ENCODE results near the gene MDM2. TPM values are rescaled to one million over a fixed set of nuclear protein-coding genes. Genes with fewer than 3 reads are reported as not detected.

MDM2 gene
- total RNA-seq, 1 experiment from 2014 or later, result 159 TPM

DNA sequence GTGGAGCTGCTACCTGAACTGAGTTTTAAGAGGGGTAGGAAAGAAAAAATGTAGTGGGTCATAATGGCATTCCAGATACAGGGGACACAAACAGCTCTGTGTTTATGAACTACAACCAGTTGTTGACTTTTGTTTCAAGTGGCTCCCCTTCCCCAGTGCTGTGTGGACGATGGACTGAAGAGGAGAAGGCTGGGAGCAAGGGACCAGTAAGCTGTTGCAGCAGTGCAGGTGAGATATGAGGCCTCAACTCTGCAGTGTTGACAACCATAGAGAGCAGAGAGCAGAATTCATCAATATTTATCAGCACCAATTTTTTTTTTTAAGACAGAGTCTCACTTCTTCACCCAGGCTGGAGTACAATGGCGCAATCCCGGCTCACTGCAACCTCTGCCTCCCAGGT lies 46.6 kb downstream of the MDM2 start:
- Mint-ChIP-seq H3K27ac (no peak overlapping the region), H3K4me1 (no peaks in the 10 kb centered on the region)
- no CpG with 5 or more reads among the region's 3 CpGs for WGBS (ENCODE audit: extremely low coverage, insufficient read length, low lambda C conversion rate)

More for the DNA sequence above, 46.6 kb downstream of the MDM2 start:
- H3K9ac ChIP-seq (ENCODE audit: extremely low read depth, insufficient read length, low read length), result no peak overlapping the region
- H3K4me2 ChIP-seq (ENCODE audit: insufficient read depth, insufficient read length, low read length), result no peak overlapping the region
- H2BK5ac ChIP-seq (ENCODE audit: insufficient read length, low read length), result no peak overlapping the region
- no peak overlapping the region for H2AFZ ChIP-seq (ENCODE audit: low read length)
- H4K20me1 ChIP-seq (ENCODE audit: control insufficient read depth, insufficient read depth, insufficient read length), result no peaks in the 10 kb centered on the region
- H3K27ac ChIP-seq (ENCODE audit: insufficient read length, low read depth, low read length), result no peak overlapping the region
- no peak overlapping the region for H3K56ac ChIP-seq (ENCODE audit: insufficient read length, low read depth, low read length)
- Mint-ChIP-seq H3K4me3 (no peak overlapping the region), H3K27me3 (ENCODE audit: low read depth) (peaks cover 4% of the 10 kb centered on the region; the same call in 1 of the 2 replicates), H3K9me3 (no peaks in the 10 kb centered on the region), H3K36me3 (ENCODE audit: insufficient read depth in 1 of 3, low read depth in 3 of 3) (no peaks in the 10 kb centered on the region)
- no peaks in the 10 kb centered on the region for H3K9me3 ChIP-seq (ENCODE audit: control insufficient read depth, low read depth, low read length)
- no peak overlapping the region for H3K18ac ChIP-seq (ENCODE audit: insufficient read length, low read depth, low read length)
- H4K91ac ChIP-seq (ENCODE audit: insufficient read length, low read depth, low read length), result no peak overlapping the region
- no peak overlapping the region for H4K8ac ChIP-seq (replicated peaks; ENCODE audit: insufficient read length, low read depth, low read length)
- H3K23me2 ChIP-seq (ENCODE audit: insufficient read length, low read depth, low read length, poor library complexity, severe bottlenecking), result no peaks in the 10 kb centered on the region
- H3K23ac ChIP-seq (ENCODE audit: insufficient read length, low read depth, low read length), result no peak overlapping the region
- no peak overlapping the region for H2BK20ac ChIP-seq (ENCODE audit: low read depth, low read length, poor library complexity, severe bottlenecking)
- H3K4me1 ChIP-seq (ENCODE audit: insufficient read depth, low read length), result no peaks in the 10 kb centered on the region
- H3K27me3 ChIP-seq (ENCODE audit: insufficient read depth, low read length), result no peaks in the 10 kb centered on the region
- no peak overlapping the region for H2AK5ac ChIP-seq (ENCODE audit: insufficient read length, low read length)
- no peak overlapping the region for H3K14ac ChIP-seq (ENCODE audit: insufficient read depth, low read length)
- no peak overlapping the region for H4K5ac ChIP-seq (ENCODE audit: insufficient read length, low read depth, low read length)
- H3K79me1 ChIP-seq (ENCODE audit: insufficient read depth, low read depth, low read length, poor library complexity, severe bottlenecking), result no peaks in the 10 kb centered on the region
- no peak for DNase-seq
- H3K4ac ChIP-seq (ENCODE audit: low read depth, low read length), result no peak overlapping the region
- no peak overlapping the region for H2BK15ac ChIP-seq (ENCODE audit: low read depth, low read length)
- H2BK120ac ChIP-seq (ENCODE audit: low read depth, low read length, poor library complexity, severe bottlenecking), result no peak overlapping the region
- TF ChIP-seq, protein P1, sequence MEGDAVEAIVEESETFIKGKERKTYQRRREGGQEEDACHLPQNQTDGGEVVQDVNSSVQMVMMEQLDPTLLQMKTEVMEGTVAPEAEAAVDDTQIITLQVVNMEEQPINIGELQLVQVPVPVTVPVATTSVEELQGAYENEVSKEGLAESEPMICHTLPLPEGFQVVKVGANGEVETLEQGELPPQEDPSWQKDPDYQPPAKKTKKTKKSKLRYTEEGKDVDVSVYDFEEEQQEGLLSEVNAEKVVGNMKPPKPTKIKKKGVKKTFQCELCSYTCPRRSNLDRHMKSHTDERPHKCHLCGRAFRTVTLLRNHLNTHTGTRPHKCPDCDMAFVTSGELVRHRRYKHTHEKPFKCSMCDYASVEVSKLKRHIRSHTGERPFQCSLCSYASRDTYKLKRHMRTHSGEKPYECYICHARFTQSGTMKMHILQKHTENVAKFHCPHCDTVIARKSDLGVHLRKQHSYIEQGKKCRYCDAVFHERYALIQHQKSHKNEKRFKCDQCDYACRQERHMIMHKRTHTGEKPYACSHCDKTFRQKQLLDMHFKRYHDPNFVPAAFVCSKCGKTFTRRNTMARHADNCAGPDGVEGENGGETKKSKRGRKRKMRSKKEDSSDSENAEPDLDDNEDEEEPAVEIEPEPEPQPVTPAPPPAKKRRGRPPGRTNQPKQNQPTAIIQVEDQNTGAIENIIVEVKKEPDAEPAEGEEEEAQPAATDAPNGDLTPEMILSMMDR (conservative IDR thresholded peaks at IDR 0.05), result no peak
- H2BK12ac ChIP-seq (ENCODE audit: insufficient read length, low read depth, low read length), result no peak overlapping the region
- H3K79me2 ChIP-seq (ENCODE audit: insufficient read depth, low read length), result no peaks in the 10 kb centered on the region
- H3T11ph ChIP-seq (ENCODE audit: low read length), result no peak overlapping the region
